Measurements from ENCODE around the gene PIGU. TPM values are rescaled to one million over a fixed set of nuclear protein-coding genes. Genes with fewer than 3 reads are reported as not detected.
"Not testable (repeated sequence)": the region's sequence is repeated elsewhere in the genome, so short reads cannot be mapped to it uniquely, and the experiment has no call there.

Gene PIGU
- total RNA-seq, 1 donor from 2014 or later: 6.0 TPM

DNA sequence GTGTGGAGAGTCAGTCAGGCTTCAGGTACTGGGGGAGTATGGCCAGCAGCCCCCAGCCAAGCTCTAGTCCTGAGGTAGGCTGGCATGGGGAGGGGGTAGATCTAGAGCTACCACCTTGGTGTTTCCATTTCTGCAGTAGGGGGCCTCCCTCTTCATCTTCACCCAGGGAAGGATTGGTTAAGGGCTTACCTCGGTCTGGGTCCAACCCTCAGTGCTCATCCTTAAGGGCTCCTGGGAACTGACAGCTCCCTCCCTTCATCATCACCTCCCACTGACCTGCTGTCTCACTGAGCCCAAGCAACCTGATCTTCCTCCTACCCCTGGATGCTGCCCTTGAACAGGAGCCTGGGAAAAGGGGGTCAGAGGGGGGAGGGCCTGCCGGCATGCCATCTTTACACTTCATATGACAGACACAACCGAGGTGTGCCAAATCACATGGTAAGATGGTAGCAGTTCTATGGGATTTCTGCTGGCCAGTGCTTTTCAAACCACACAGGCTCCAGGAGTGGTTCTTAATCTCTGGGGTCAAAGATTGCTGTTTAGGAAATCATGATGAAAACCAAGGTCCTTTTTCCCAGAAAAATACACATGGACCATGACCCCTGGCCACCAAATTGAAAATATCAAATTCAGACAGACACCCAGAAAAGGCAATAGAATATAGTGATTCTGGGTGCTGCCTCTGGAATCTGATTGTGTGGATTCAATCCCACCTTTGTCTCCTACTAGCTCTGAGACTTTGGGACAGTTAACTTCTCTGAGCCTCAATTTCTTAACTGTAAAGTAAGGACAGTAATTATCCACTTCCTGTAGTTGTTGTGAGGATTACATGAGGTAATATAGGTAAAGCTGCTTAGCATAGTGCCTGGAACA, 30.3 kb upstream of the PIGU start:
- DNase-seq (ENCODE audit: low spot score): no peak

DNA sequence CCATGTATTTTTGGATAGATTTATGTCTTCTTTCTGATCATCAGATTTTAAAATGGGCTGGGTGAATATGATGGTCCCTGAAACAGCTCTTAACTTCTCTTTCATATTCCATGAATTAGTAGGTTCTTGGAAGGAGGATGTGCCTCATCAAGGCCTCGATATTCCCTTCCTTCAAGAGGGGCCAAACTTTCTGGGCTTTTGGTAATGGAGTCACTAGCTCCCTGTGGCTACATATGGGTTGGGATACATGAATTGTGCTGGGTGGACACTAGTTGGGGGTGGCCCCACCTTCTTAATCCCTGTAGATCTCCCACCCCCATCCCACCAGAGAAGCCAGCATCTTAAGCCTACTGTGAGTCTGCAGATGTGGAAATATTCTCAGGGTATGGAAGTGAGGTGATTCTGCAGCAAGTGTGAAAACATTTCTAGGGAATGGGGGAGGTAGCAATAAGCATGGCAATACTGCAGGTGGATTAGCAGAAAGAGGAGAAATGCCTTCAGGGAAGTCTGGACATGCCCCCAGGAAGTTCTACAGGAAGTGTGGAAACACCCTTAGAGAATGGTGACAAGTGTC, 29.5 kb upstream of the PIGU start:
- no peak for DNase-seq (ENCODE audit: low spot score)

DNA sequence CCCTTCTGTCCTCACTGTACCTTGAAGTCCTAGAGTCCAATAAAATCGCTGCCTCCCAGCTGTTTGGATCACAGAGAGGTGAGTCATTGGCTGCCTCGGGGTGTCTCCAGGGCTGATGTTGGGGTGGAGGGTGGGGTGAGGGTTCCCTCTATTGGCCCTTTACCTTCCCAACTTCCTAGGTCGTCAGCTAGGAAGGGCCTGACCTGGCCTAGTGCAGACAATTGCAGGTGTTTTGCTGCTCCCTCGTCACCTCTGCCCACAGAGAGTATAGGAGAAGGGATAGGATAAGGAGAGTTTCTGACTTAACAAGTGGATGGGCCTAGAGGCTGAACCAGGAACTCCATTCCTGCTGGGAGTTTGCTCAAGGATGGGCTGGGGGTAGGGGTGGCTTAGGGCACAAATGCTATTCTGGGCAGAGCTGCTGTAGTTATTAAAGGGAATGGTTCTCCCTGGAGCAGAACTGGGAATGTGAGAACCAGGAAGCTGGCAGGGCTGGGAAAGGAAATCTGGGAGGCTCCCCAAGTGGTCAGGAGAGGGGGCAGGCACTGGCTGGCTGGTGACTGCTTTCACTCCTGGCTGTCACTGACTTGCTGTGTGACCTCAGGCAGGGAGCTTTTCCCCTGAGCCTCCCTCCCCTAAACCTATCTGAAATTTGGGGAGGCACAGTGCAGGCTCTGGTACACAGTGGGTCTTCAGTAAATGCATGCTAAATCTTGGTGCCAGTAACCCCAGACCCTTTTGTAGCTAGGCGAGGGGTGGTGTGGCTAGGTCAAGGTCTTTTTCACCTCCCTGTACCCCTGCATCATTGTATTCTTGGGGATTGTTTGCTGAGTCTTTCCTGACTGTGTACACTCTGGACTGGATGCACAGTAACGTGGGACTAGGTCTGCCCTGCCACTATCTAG, 28.8 kb upstream of the PIGU start:
- DNase-seq (ENCODE audit: low spot score): peak; percentile 7

DNA sequence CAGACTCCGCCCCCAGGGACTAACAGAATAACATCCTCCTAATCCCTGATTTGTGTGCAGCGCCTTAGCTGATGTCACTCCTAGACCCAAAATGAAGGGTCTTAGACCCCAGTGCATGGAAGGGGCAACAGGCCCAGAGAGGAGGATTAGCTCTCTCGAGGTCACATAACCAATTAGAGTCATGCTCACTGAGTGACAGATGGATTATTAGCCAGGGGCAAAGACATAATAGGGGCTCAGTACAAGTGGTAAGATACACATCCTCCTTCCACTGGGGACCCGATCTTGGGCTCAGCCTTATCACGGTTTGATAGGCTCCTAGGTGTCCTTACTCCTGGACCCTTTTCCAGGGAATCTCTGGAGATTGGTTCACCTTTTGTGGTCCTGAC, 28.1 kb upstream of the PIGU start:
- no peak for DNase-seq (ENCODE audit: low spot score)

DNA sequence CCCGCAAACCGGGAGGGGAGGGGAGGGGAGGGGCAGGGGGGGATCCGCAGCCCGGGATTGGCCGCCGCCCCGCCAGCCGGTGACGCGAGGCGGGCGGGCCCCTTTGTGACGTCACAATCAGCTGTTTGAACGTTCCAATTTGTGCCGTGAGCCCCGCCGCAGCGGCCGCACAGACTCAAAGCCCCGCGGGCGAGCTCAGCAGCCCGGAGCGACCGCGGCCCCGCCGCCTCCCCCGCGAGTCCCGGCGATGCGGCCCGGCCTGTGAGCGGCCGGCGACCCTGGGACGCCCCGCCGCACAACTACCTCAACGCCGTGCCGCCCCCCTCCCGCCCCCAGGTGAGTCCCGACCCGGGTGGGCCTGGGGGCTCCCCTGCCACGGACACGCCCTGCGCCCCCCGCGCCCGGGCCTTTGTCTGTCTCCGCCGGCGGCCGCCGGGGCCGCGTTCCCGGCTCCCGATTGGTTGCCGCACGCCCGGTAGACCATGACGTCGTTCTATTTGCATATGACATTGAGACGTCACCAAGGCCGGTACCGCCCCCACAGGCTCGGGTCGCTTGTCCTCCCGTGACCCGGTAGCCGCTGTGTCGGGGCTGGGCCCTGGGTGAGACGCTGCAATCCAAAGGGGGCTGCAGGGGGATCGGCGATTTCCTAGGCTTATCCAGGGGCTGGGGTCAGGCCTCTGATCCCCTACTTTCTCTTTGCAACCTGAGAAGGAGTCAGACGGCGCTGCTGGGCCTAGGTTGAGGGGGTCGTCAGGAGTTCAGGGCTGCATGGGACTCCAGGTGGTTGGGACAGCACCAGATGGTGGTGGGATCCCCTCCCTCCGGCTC, 27.5 kb upstream of the PIGU start, which contains the start of gene TP53INP2:
TSS of gene TP53INP2 (plus strand) at position 168 of the 831 bp plus-strand sequence. CDS start 4,396 bp downstream, outside the sequence.
- DNase-seq (ENCODE audit: low spot score): peak; percentile 84

DNA sequence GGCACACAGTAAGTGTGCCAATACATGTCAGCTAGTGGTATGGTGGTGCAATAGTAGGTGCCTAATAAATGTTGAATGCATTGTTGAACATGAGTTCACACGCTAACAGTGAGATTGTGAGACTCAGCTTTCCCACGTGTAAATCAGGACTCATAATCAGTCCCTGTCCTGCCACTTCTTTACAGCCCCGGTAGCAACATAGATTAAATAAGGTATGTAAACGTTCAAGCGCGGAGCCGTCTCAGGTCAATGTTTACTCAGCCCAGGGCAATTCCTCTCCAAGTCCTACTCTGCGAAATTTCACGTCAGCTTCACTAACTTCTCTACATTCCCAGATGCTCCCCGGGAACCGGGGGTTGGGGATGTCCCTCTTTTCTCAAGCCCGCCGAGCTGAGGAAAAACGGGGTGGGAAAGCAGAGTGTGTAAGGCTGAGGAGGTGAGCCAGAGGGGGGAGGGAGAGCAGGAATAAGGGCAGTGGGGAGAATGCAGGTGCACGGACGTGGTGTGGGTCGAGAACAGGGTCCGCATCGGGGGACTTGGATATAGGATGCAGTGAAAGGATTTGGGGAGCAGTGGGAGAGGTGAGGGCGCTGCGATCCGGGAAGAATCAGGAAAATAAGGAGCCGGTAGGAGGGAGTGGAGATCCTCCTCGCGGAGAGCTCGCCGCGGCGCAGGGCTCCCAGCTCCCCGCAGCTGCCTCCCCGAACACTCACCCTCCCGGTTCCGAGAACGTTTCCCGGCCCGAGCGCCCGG, 26.7 kb upstream of the PIGU start:
- peak; percentile 34 for DNase-seq (ENCODE audit: low spot score)

DNA sequence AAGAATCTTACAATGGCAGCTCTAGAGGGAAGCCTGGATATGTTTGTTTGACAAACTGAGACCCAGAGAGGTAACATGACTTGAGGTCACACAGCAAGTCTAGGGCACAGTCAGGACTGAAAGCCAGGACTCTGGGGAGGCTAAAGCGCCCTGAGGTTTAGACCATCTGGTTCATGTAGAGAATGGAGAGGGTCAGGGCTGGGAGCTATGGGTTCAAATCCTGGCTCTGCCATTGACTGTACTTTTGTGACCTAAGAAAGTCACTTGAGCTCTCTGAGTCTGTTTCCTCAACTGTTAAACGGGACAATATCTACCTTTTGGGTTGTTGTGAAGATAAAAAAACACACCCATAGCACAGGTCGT, 26.1 kb upstream of the PIGU start:
- DNase-seq (ENCODE audit: low spot score): no peak

DNA sequence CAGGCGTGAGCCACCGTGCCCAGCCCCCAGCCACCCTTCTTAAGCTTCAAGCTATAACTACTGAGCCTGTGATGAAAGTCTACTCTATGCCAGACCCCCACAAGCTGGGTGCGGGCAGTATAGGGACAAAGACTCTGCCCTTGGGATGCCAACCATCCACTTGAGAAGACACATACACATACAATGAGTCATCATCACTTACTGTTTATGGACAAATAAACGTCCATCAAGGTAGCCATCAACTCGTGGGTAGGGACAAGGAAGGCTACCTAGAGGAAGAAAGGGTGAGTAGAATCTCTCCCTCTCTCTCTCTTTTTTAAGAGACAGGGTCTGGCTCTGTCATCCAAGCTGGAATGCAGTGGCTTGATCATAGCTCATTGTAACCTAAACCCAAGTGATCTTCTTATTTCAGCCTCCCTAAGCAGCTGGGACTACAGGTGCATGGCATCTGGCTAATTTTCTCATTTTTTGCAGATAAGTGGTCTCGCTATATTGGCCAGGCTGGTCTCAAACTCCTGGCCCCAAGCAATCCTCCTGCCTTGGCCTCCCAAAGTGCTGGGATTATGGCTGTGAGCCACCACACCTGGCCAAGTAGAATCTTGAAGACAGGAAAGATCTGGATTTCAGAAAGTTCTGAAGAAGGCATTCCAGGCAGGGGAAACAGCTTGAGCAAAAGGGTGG, 24.7 kb upstream of the PIGU start:
- DNase-seq (ENCODE audit: low spot score): no peak

DNA sequence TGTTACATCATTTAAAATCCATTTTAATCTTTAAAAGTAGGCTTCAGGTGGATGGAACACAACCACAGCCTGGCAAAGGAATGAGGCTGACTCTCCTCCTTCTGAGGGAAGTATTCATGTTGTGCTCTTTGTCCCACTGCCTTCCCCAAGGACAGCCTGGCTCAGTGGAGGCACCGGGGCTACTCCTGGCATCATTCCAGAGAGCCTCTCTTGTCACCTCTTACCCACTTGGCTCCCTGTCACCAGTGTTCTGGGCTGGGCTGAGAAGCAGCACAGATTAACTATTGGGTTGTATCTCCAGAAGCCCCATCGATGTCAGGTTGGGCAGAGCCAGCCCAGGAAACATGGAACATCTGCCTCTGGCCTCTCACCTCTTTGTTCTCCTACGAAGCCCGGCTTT, 16.5 kb upstream of the PIGU start:
- DNase-seq (ENCODE audit: low spot score): no peak

DNA sequence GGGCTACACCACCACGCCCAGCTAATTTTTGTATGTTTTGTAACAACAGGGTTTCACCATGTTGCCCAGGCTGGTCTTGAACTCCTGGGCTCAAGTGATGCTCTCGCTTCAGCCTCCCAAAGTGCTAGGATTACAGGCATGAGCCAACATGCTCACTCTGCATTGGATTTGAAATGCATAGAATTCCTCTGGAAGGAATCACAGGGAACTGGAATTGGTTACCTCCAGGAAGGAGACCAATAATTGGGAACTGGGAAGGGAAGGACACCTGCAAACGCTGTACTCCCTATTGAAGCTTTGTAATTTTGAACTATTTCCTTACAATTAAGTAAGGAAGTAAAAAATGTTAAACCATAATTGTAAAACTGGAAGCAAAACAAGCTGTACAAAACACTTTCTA, 14.9 kb upstream of the PIGU start:
- no peak for DNase-seq (ENCODE audit: low spot score)

DNA sequence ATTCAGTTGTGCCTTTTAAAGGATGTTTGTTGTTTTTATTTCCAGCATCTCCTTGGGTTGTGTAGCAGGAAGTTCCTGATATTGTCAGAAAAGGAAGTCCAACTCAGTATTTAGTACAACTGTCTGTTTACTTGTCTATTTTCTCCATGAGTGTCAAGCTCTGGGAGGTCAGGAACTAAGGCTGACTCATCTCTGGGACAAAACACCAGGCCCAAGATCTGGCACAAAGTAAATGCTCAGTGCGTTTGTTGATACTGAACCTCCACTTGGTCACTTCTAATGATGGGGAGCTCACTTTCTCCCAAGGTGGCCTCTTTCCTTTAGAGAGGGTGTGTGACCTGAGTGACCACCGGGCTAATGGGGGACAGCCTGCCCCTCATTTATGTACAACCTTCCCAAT, 12.6 kb upstream of the PIGU start:
- no peak for DNase-seq (ENCODE audit: low spot score)

DNA sequence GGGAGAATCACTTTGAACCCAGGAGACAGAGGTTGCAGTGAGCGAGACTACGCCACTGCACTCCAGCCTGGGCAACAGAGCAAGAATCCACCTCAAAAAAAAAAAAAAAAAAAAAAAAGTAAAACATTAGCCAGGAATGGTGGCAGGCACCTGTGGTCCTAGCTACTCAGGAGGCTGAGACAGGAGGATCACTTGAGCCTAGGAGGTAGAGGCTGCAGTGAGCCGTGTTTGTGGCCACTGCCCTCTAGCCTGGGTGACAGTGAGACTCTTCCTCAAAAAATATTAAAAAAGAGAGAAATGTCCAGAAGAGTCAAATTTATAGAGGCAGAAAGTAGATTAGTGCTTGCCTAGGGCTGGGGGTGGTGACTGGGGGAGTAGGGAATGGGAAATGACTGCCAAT, 6.8 kb upstream of the PIGU start:
- DNase-seq (ENCODE audit: low spot score): no peak

DNA sequence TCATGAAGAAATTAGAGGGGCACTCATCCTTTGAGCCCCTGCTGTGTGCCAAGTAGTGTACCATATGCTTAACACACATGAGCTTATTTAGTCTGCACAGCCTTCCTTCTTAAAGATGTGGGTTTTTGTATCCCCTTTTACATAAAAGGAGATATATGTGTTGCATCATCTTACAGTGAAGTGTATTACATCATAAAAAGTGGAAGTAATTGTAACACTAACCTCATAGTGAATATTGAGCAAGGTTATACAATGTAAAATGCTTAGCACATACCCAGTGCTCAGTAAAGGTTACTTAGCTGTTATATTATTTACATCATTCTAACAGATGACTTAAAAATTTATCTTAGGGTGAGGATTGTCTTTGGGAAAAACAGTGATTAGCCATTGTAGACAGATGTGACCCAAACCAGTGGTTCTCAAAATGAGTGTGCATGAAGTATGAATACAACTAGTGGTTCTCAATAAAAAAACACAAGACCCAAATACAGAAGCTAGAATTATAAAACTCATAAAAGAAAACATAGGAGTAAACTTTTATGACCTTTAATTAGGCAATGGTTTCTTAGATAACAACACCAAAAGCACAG, 3.8 kb upstream of the PIGU start:
- DNase-seq (ENCODE audit: low spot score): no peak

DNA sequence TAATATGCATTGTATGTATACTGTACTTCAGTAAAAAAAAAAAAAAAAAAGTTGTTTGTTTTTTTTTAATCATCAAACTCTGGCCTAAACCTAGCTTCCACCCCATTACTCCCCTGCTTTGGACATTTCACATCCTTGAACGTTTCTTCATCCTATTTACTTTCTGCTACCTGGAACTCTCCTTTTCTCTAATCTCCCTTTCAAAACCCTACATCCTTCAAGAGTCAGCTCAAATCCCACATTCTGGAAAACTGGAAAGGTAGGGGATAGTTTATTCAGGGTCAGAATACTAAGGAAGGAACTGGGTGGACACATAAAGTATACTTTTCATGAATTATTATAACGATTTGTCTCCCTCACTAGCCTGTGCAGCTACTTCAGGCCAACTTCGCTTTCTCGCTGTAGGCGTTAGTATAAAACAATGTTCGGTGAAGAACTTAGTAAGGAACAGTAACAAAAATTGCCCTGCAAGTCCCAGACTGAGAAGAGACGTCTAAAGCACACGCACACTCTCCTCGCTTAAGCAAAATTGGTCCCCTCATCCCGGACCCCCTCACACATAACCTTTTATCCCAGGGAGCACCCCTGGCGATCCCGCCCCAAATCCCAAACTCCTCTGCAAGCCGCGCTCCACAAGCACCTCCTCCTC, 775 bp downstream of the PIGU start:
- no peak for DNase-seq (ENCODE audit: low spot score)

DNA sequence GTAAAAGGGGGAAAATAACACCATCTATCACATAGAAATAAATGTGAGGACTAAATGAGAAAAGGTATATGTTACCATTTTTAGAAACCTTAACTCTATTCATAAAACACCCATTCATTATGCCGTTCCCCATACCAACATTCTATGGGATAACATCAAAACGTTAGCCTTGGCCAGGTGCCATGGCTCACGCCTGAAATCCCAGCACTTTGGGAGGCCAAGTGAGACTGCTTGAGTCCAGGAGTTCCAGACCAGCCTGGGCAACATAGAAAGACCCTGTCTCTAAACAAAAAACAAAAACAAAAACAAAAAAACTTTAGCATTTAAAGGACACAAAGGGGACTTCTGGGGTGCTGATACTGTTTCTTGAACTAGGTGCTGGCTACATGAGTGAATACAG, 1.3 kb downstream of the PIGU start:
- no peak for DNase-seq (ENCODE audit: low spot score)

DNA sequence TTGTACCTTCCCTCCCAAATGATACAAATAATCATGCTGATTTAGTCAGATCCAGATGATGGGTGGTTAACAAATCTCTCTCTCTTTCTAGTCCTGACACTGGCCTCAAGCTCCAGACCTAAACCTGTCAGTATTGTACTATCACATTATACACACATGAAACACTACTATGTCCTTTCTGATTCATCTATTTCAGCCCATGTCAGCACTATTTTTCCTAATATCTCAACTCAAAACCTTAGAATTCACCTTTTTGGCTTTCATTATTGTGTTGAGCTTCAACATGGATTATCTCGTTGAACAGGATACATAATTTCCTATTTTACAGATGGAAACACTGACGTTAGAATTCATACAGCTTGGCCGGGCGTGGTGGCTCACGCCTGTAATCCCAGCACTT, 3.5 kb downstream of the PIGU start:
- DNase-seq (ENCODE audit: low spot score): no peak

DNA sequence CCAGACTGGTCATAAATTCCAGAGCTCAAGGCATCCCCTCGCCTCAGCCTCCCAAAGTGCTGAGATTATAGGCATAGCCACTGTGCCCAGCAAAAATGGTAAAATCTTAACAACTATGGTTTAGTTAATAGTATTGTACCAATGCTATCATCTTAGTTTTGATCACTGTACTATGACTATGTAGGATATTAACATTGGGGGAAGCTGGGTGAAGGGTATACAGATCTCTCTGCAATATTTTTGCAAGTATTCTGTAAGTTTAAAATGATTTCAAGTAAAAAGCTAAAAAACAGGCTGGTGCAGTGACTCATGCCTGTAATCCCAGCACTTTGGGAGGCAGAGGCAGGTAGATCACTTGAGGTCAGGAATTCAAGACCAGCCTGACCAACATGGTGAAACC, 7.8 kb downstream of the PIGU start:
- no peak for DNase-seq (ENCODE audit: low spot score)

DNA sequence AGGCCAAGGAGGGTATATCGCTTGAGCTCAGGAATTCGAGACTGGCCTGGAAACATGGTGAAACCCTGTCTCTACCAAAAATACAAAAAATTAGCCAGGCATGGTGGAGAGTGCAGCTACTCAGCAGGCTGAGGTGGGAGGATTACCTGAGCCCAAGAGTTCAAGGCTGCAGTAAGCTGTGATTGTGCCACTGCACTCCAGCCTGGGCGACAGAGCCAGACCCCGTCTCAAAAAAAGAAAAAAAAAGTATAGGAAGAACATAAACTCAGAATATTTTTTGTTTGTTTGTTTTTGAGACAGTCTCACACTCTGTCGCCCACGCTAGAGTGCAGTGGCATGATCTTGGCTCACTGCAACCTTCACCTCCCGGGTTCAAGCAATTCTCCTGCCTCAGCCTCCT, 12.1 kb downstream of the PIGU start:
- not testable (repeated sequence) for DNase-seq (ENCODE audit: low spot score)
